ENCODE data around the gene SEMA3B. TPM values are rescaled to one million over a fixed set of nuclear protein-coding genes. Genes with fewer than 3 reads are reported as not detected.

The SEMA3B gene
- total RNA-seq, 1 experiment from 2014 or later: 7.3 TPM

DNA sequence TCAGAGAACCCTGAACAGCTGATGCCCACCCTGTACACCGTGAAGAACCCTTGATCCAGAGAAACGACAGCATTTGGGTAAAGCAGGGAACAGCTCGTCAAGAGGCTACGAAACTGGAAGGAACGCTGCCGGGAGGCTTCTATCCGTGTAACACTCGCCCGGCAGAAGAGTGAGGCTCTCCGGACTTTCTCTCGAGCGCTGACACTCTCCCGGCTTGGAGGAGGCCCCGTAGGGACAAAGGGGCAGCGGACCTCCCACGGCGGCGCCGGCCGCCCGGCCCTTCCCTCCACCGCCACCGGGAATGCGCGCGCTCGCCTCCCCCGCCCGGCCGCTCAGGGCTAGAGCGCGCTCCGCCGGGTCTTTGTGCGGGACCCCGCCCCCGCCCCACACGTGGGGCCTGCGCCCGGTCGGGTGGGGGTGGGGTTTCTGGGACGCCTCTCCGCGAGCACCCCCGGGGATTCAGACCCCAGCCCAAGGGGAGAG lies 51.9 kb downstream of the SEMA3B start (continued):
- no peak for TF ChIP-seq ZNF512 (CRISPR knock-in tag; IDR thresholded peaks at IDR 0.05; ENCODE audit: borderline replicate concordance)
- TF ChIP-seq ELF4 (CRISPR knock-in tag; IDR thresholded peaks at IDR 0.05; ENCODE audit: low read depth): no peak
- no peak for TF ChIP-seq ZNF219 (CRISPR knock-in tag; IDR thresholded peaks at IDR 0.05; ENCODE audit: borderline replicate concordance)
- TF ChIP-seq GTF2I (CRISPR knock-in tag; conservative IDR thresholded peaks at IDR 0.05): no peak
- TF ChIP-seq, protein P1, sequence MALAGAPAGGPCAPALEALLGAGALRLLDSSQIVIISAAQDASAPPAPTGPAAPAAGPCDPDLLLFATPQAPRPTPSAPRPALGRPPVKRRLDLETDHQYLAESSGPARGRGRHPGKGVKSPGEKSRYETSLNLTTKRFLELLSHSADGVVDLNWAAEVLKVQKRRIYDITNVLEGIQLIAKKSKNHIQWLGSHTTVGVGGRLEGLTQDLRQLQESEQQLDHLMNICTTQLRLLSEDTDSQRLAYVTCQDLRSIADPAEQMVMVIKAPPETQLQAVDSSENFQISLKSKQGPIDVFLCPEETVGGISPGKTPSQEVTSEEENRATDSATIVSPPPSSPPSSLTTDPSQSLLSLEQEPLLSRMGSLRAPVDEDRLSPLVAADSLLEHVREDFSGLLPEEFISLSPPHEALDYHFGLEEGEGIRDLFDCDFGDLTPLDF (CRISPR knock-in tag; IDR thresholded peaks at IDR 0.05): no peak
- TF ChIP-seq ATF1 (CRISPR knock-in tag; IDR thresholded peaks at IDR 0.05): no peak
- TF ChIP-seq ZNF281 (CRISPR knock-in tag; IDR thresholded peaks at IDR 0.05): no peak
- no peak for TF ChIP-seq GRHL2 (CRISPR knock-in tag; IDR thresholded peaks at IDR 0.05; ENCODE audit: insufficient replicate concordance, severe bottlenecking)
- 0 out of 2 replicates have a peak, but pooled peaks have one; percentile 13 for TF ChIP-seq ZNF263 (CRISPR knock-in tag; IDR thresholded peaks at IDR 0.05; ENCODE audit: low read depth)
- TF ChIP-seq ZNF532 (CRISPR knock-in tag; IDR thresholded peaks at IDR 0.05; ENCODE audit: borderline replicate concordance): no peak
- no peak for TF ChIP-seq ZSCAN18 (CRISPR knock-in tag; IDR thresholded peaks at IDR 0.05)
- TF ChIP-seq ATF2 (CRISPR knock-in tag; IDR thresholded peaks at IDR 0.05; ENCODE audit: borderline replicate concordance, low read depth): no peak
- 0 out of 2 replicates have a peak, but pooled peaks have one; percentile 36 for TF ChIP-seq MYBL2 (CRISPR knock-in tag; IDR thresholded peaks at IDR 0.05)
